ENCODE data around the gene PRSS57. TPM values are rescaled to one million over a fixed set of nuclear protein-coding genes. Genes with fewer than 3 reads are reported as not detected.
A peak's percentile ranks its signal among the peaks of the same experiment; 100 is the strongest.

The PRSS57 gene
- total RNA-seq, 1 experiment from 2014 or later, result not detected

DNA sequence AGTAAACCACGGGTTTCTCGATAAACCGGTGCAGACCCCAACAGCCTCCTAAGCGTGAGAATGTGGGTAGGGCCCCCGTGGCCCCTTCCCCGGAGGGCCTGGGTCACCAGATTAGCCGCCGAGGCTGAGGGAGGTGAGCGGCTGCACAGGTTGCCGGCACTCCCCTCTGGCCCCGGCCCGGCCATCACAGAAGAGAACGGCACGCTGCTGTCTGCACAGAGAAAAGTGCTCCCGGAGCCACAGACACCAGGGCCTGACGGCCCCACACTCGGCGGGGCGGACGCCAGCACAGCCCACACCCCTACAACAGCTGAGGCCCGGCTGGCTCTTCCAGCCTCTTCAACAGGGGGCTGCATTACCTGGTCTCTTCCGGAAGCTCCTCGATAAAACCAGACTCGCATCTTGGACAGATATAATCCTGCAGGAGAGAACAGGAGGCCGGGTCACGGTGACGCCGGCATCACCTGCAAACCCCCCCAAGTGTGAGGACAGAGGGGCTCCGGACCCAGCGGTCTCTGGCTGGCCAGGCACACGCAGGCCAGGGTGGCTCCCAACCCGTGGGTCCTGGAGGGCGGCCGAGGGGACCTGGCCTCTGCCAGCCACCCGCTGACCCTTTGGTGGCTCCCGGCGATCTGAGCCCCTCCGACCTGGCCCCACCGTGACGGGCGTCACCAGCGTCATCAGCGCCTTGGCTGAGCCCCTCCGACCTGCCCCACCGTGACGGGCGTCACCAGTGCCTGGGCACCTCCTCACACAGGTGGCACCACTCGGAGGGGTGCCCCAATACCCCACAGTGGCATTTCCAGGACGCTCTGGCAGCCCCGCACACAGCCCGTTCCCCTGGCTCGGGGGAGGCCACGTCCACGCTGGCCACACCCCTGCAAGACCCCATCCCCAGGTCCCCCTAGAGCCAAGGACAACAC, 42.5 kb downstream of the PRSS57 start:
- no peak for DNase-seq (ENCODE audit: low spot score)

DNA sequence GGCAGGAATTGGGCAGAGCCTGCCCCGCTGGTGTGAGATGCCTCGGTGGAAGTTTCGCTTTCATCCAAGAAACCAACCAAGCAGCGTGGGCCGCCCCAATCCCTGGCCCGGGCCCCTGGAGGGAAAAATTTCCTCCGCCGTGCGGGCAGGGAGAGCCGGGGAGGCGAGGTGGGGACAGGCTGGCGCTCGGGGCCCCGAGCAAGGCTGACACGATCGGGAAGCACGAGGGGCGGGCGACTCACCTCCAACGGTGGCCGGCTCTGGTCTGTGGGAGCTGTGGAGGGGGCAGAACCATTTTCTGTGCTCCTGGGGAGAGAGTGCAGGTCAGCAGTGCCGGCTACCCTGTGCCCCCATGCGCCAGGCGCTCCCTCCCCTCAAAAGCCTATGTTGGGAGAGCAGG, 43.3 kb downstream of the PRSS57 start:
- no peak for DNase-seq (ENCODE audit: low spot score)

DNA sequence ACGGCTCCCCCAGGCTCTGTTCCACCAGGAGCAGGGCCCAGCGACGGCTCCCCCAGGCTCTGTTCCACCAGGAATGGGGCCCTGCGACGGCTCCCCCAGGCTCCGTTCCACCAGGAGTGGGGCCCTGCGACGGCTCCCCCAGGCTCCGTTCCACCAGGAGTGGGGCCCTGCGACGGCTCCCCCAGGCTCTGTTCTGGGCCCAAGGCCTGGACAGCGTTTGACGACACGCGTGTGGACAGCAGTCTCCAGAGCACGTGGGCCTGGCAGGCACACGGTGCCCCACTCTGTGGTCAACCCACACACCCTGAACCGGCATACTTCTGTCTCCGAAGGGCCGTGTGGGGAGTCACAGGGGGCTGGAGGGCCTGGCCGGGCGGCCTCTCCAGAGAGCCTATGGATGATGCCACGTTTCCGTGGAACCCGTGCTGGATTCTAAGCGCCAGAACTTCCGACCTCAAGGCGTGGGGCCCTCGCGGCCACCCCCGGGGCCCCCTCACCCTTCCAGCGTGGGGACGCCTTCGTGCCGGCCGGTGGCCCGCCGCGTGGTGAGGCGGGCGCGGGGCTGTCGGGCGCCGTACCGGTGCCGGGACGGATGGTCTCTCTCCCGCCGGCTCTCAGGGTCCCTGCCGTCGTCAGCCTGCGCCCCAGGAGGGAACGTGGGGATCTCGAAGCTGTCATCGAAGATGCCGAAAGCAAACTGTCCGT, 44.0 kb downstream of the PRSS57 start:
- no peak for DNase-seq (ENCODE audit: low spot score)

DNA sequence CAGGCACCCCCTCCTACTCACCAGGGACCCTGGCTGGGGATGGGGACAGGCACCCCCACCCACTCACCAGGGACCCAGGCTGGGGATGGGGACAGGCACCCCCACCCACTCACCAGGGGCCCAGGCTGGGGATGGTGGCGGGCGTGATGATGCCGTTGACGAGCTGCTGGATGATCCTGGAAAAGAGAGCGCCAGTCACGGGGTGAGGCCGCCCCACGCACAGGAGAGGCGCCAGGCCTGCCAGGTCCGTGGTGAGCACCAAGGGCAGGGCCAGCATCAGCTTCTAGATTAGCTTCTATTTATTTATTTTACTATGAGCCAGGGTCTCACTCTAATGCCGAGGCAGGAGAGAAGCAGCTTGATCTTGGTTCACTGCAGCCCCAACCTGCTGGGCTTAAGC, 45.1 kb downstream of the PRSS57 start:
- DNase-seq (ENCODE audit: low spot score), result no peak

DNA sequence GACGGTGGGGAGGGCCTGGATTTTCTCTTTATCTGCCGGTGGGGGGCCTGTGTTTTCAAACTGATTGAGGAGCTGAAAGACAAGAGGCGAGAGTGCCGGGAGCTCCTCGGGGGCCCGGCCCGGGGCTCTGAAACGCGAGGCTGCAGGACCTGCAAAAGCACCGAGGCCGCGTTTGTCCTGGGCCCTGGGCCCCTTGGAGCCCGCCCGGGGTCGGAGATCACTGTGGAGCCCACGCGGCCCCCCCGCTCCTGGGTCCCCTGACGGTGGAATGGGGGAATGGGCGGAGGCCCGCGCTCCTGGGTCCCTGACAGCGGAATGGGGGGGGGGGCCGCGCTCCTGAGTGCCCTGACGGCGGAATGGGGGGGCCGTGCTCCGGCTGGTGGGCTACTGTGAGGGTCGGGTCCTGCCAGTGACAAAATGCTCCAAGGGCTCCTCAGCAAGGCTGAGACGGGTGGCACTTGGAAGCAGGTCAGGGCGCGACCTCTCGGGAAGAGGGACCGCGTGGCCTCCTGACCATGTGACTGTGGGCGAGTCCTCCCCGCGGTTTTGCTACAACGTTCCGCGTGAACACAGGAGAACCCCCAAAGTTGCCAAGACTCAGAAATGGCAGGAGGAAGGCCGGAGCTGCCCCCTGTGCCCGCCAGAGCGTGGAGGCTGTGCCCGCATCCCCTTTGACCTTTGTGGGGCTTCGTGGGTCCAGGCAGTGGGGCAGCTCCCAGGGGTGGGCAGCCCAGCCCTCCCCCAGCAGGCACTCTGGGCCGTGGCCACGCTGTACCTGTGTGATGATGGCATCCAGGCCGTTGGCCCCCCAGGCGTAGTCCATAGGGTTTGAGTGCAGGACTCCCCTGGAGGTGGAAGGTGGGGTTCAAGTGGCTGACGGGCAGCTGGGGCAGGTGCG, 46.1 kb downstream of the PRSS57 start:
- DNase-seq (ENCODE audit: low spot score), result no peak

DNA sequence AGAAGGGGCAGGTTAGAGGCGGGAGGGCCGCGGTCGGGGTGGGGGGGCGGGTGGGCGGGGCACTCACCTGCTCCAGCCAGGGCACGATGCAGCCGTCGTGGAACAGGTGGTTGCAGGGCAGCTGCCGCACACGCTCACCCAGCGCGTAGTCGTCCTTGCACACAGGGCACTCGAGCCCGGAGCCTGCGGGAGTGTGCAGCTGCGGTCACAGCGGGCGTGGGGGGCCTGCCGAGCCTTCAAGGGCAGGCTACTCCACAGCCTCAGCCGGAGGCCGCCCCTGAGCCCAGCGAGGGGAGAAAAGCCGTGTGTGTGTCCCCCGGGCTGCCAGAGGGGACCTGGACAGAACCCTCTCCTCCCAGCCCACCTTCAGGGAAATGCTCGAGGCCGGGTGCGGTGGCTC, 46.9 kb downstream of the PRSS57 start:
- DNase-seq (ENCODE audit: low spot score), result no peak

DNA sequence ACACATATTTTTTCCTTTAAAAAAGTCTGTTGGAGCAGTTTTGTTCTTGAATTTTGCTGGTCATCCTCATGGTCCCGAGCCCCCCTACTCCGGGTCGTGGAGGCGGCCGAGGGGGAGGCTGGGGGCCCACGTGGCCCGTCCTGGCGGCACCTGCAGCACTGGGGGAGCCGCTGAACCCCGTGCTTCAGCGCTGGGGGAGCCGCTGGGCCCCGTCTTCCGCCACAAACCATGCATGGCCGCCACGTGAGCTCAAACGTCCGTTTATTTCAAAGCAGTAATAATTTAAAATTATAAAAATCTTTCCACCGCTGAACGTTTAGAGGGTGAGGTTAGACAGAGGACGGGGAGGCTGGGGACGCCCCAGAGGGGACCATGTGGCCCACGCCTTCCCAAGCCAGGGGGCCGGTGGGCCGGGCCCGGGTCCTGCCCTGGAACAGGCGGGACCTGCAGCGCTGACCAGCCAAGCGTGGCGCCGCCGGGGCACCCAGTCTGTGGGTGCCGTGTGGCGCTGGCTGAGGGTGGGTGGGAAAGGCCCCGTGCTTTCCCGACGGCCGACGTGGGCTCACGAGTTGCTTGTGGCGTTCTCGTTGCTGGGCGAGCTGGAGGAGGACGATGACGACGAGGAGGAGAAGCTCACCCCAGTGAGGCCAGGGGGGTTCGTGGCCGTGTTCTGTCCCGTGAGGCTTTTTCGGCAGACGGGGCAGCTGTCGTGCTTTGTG, 47.5 kb downstream of the PRSS57 start:
- no peak for DNase-seq (ENCODE audit: low spot score)

DNA sequence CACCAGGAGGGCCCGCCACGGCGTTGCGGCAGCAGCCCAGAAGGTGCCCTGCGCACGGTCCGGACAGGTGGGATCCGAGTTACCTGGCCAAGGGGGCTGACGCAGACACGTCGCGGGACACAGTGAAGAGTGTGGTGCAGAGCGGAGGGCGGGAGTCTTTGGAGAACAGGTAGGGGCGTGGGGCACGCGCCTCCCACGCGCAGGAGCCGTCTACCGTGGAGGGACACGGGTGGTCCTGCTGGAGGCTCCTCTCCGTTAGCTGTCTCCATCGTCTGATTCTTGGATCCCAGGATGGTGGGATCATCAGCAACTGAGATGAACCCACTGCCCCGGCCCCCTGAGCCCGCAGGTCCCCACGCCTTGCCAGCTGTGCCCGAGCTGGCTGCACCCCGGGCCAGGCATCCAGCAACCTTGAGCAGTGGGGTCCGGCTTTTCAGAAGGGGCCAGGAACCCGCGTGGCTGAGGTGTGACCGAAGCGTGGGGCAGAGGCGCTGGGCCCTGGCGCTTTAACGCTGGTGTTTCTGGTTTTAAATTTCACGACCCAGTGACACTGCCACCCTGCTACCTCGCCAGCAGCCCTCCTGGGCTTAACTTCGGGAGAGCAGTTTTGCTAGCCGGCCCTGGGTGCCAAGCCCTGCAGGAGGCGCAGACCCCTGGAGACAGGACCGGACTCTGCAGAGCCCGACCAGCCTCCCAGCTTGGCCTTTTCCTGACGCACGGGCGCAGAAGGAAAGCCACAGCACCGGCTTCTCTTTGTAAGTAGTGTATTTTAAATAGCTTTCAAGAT, 48.3 kb downstream of the PRSS57 start:
- no peak for DNase-seq (ENCODE audit: low spot score)

DNA sequence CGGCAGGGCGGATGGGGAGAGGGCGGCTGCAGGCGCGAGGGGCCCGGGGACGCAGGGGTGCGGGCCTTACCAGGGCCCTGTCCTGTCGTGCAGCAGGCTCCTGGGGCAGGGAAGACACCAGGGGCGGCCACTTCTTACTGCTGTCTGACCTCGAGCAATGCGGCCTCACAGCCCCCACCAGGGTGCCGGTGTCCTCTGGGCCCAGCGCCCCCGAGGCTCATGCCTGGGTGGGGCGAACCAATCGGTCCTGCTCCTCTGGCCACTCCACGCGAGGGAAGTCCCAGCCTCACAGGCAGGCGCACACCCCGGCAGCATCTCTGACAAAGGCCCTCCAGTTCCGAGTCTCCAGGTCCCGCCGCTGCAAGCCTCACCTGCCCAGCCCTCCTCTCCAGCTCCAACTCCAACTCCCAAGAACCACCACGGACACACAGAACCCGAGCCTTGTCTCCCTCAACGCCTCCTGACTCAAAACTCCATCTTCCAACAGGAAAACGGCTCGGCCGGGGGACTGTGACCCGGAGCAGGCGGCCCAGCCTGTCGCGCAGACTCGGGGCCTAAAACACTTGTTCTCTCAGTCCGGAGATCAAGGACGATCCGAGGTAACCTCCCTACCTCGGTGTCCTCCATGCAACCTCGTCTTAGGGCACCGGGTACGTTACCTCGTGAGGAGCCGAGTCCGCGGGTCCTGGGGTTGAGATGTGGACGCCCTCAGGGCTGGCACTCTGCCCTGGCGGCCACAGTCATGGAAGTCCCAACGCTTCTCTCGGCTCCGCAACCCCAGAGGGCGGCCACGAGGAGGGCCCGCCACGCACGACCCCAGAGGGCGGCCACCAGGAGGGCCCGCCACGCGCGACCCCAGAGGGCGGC, 49.1 kb downstream of the PRSS57 start:
- DNase-seq (ENCODE audit: low spot score), result no peak

DNA sequence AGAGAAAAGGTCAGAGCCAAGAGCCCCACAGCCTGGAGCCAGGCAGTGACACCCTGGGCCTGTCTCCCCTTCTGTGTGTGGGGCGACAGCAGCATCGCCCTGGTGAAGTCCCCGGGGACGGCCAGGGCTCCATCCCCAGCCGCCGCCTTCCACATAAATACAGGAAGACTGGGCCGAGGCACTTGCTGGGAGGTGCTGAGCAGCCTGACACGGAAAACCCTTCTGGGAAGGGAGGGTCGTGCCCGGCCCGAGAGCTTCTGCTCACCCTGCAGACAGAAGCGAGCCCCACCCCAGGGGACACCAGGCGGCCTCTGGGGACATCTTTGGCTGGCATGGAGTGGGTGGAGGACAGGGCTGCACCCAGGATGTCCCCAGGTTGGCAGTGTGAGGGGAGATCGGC, 50.5 kb downstream of the PRSS57 start:
- DNase-seq (ENCODE audit: low spot score), result no peak

DNA sequence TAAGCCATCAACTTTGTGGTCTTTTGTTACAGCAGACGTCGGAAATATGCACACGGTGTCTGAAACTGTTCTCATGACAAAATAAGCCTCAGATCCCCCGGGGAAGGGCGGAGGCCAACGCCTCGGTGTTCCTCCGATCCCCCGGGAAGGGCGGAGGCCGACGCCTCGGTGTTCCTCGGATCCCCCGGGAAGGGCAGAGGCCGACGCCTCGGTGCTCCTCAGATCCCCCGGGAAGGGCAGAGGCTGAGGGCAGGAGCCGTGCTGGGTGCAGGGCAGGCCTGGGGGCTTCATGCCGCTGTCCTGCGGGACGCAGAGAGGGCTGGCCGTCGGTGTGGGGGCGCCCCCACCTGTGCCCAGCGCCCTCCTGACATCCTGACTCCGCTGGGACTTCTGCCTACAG, 50.9 kb downstream of the PRSS57 start:
- DNase-seq (ENCODE audit: low spot score), result no peak

DNA sequence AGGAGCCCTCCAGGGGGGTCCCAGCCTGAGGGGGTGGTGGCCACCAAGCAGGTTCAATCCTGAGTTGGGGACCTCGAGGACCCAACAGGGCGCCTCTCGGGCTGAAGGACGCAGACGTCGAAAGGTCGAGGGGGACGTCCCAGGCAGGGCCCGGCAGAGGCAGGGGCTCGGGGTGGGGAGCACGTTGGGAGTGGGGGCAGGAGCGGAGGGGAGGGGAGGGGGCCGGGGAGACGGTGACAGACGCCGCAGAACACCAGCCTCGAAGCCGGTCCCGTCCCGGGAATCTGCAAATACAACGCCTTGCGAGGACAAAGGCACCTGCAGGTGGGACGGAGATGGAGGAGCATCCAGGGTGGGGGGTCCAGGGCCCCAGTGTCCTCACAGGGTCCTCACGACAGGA, 51.5 kb downstream of the PRSS57 start:
- no peak for DNase-seq (ENCODE audit: low spot score)

DNA sequence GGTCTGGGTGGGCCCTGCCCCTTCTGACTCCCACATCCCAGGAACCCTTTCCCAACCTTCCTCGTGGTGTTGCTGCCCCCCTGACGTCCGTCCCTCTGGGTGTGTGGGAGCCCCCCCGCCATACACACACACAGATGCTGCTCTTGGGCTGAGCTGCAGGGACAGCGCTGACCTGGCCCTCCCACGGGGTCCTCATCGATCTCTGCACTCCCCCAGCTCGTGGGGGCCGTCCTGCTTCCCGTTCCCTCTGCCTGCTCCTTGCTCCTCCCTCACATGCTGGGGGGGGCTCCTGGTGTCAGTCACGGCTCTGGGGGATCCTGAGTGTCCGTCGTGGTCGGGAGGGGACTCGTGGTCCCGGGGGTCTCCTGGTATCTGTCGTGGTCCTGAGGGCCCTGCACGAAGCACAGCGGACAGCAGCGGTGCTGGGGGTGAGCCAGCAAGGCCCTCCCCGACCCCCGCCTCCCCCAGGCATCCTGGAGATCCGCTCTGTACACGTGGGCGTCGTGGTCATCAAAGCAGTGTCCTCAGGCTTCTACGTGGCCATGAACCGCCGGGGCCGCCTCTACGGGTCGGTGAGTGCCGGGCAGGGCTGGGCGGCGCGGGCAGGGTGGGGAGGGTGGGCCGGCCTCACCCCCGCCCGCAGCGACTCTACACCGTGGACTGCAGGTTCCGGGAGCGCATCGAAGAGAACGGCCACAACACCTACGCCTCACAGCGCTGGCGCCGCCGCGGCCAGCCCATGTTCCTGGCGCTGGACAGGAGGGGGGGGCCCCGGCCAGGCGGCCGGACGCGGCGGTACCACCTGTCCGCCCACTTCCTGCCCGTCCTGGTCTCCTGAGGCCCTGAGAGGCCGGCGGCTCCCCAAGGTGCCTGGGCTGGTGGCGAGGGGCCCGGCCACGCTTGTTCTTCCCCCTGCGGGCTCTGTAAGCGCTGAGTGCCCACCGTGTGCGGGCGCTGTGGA, 52.2 kb downstream of the PRSS57 start:
- DNase-seq (ENCODE audit: low spot score), result no peak

DNA sequence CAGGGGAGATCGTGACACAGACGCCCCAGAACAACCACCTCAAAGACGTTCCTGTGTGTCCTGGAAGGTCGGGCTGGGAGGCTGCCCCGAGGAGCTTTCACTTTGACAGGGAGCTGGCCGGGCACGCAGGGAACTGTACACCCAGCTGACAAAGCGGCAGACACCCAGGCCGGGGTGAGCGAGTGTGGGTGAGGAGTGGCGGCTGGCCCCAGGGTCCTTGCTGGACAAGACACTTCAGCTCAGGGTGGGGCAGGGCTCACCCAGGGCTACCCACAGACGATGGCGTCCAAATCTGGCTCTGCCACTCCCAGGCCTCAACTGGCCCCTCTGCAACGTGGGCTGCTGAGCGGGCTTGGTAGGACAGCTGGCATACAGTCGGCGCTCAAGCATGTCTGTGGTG, 53.5 kb downstream of the PRSS57 start:
- no peak for DNase-seq (ENCODE audit: low spot score)

DNA sequence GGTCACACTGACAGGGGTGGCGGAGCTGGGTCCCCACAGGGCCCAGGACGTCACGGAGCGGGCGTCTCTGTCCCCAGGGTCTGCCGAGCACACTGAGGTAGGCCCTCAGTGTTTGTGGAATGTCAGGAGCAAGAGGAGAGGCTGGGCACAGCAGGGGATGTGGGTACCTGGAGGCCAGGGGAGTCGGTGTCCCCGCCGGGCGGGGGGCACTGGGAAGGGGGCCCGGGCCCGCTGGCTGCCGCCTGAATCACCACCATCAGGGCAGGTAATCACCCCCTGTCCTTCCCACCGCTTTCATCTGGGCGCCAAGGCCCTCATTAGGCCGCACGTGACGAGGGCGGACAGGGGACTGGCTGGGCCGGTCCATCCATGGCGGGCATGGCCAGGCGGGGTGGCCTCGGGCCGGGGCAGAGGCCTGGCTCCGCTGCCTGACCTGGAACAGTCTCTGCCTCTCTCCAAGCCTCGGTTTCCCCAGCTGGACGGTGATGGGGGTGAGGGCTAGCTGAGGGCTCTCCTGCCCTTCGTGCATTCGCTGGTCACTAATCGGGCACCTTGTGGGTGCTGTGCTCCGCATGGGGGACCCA, 54.6 kb downstream of the PRSS57 start:
- DNase-seq (ENCODE audit: low spot score), result no peak

DNA sequence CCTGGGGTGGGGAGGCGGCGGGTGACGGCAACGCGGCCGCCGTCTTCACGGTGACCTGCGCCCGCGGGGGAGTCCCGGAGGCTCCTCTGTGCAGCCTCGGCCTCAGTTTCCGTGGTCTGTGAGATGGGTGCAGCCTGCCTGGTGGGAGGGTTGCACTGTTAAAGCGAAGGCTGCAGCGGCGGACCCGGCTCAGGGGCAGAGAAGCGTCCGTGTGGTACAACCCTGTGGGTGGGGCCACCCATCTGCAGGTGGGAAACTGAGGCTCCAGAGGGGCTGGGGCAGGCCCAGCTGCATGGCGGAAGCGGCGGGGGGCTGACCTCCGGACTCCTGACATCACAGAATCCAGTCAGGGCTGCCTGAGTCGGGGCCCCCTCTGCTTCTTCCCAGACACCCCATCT, 55.1 kb downstream of the PRSS57 start:
- no peak for DNase-seq (ENCODE audit: low spot score)

DNA sequence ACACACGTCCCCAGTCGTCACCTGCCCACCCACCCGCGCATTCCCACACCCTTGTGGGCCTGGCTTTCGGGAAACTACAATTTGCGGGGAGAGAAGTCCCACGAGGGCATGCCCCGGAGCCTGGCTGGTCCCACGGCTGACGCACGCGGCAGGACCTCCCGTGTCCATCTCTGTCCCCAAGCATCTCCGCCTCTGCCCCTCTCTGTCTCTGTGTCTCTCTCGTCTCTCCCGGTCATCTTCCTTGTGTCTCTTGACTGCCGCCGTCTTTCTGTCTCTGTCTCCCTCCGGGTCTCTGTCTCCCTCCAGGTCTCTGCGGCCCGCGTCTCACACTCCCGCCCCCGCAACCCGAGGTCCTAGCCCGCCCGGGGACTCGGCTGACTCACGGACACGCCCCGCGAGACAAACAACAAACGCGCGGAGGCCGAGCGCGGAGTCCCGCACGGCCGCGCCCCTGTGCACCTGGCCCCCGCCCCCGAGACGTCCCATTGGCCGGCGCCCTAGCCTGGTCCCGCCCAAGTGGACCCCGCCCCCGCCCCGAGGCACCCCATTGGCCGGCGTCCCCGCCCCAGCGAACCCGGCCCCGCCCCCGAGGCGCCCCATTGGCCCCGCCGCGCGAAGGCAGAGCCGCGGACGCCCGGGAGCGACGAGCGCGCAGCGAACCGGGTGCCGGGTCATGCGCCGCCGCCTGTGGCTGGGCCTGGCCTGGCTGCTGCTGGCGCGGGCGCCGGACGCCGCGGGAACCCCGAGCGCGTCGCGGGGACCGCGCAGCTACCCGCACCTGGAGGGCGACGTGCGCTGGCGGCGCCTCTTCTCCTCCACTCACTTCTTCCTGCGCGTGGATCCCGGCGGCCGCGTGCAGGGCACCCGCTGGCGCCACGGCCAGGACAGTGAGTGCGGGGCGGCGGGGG, 55.7 kb downstream of the PRSS57 start, which contains the start of gene FGF22:
FGF22 (plus strand) TSS at position 627 of the 908 bp plus-strand sequence; CDS start at position 674, 47 bp downstream.
- peak; percentile 62 for DNase-seq (ENCODE audit: low spot score)
